Endothelial cell of umbilical vein (primary cell): ENCODE results near the gene AQP12B. TPM values are rescaled to one million over a fixed set of nuclear protein-coding genes. Genes with fewer than 3 reads are reported as not detected.

Source experiments
- BruUV-seq: library from RNA; stranded (reverse); fragments of 400-500 nt; replicated peaks from 2 replicates; lab custom pipeline; 2021; lab: Mats Ljungman, UMichigan
- CTCF ChIA-PET: fragments of 300-600, 350-600 bp; sonication (Branson Sonifier 250); formaldehyde crosslinking; loops from one replicate; lab custom pipeline; 2021; ENCODE audit warnings: antibody characterized with exemption, inconsistent platforms; lab: Charles Lee
- POLR2A ChIA-PET: fragments of 300-600, 350-600 bp; sonication (Branson Sonifier 250); formaldehyde crosslinking; loops from one replicate; lab custom pipeline; 2021; ENCODE audit warnings: antibody characterized with exemption, inconsistent platforms; lab: Charles Lee
- DNase-seq: peaks from one replicate; pipeline ENCODE4 v3.0.0-alpha.2; 2011; ENCODE audit warnings: low read depth, low spot score
- FAIRE-seq: peaks from 2 replicates; lab custom pipeline; 2011; peaks lifted over from hg19 to GRCh38; lab: Jason Lieb, UNC
- H2AFZ ChIP-seq: 2 replicates; pipeline ENCODE4 v1.6.0; 2012; ENCODE audit warnings: low read depth, low read length, control low read depth, inconsistent platforms
- H3K27ac ChIP-seq: 2 replicates; pipeline ENCODE4 v1.5.1; 2011; ENCODE audit warnings: low read depth, mild to moderate bottlenecking, control low read depth, low read length, moderate library complexity; ENCODE audit not compliant: insufficient read depth
- H3K27me3 ChIP-seq, 2 experiments: 2 replicates each; pipeline versions ENCODE4 v1.6.0 to v1.6.1; 2011; ENCODE audit warnings: low read length in 2 of 2, mixed read lengths in 1 of 2; ENCODE audit not compliant: control insufficient read depth in 2 of 2, insufficient read depth in 2 of 2
- H3K36me3 ChIP-seq, 2 experiments: 2 replicates in 1 of 2; 3 replicates in 1 of 2; pipeline ENCODE4 v1.5.1; 2011; ENCODE audit warnings: low read length in 2 of 2, mild to moderate bottlenecking in 1 of 2, moderate library complexity in 1 of 2; ENCODE audit not compliant: control insufficient read depth in 2 of 2, insufficient read depth in 2 of 2; ENCODE audit errors: extremely low read depth in 1 of 2
- H3K4me1 ChIP-seq: 3 replicates; pipeline ENCODE4 v1.5.1; 2011; ENCODE audit warnings: mild to moderate bottlenecking, low read length; ENCODE audit not compliant: control insufficient read depth, insufficient read depth; ENCODE audit errors: extremely low read depth
- H3K4me2 ChIP-seq: 2 replicates; pipeline ENCODE4 v1.6.1; 2011; ENCODE audit warnings: low read length, control low read depth, mixed read lengths; ENCODE audit not compliant: insufficient read depth
- H3K4me3 ChIP-seq, 3 experiments: fragments of 200-600 bp in 1 of 3; sonication (generic), shearing (Covaris generic) in 1 of 3; replicated peaks in 1 of 3; 2 replicates each; pipeline ENCODE4 v1.5.1; 2011 to 2016; ENCODE audit warnings: control low read depth in 3 of 3, low read length in 3 of 3, mild to moderate bottlenecking in 2 of 3, inconsistent platforms in 1 of 3, low read depth in 1 of 3, moderate library complexity in 1 of 3; ENCODE audit not compliant: insufficient read depth in 1 of 3
- H3K79me2 ChIP-seq: 2 replicates; pipeline ENCODE4 v1.6.0; 2012; ENCODE audit warnings: low read length, inconsistent platforms; ENCODE audit not compliant: control insufficient read depth, insufficient read depth
- H3K9ac ChIP-seq: replicated peaks from 2 replicates; pipeline ENCODE3; 2011; ENCODE audit warnings: low read length, control low read depth; ENCODE audit not compliant: insufficient read depth; ENCODE audit errors: extremely low read depth
- H3K9me1 ChIP-seq: replicated peaks from 3 replicates; pipeline ENCODE4 v1.6.0; 2011; ENCODE audit warnings: mild to moderate bottlenecking, low read length; ENCODE audit not compliant: control insufficient read depth, insufficient read depth; ENCODE audit errors: extremely low read depth
- H3K9me3 ChIP-seq: replicated peaks from 2 replicates; pipeline ENCODE4 v1.5.1; 2012; ENCODE audit warnings: low read length, inconsistent platforms; ENCODE audit not compliant: control insufficient read depth, insufficient read depth
- H4K20me1 ChIP-seq: replicated peaks from 2 replicates; pipeline ENCODE3; 2011; ENCODE audit warnings: mild to moderate bottlenecking, low read length; ENCODE audit not compliant: control insufficient read depth, insufficient read depth; ENCODE audit errors: extremely low read depth
- CTCF ChIP-seq, 2 donors: IDR thresholded peaks; 1 replicate in 1 of 2; 2 replicates in 1 of 2; pipeline ENCODE4 v1.5.1; 2011; ENCODE audit warnings: low read length in 2 of 2, mild to moderate bottlenecking in 2 of 2, moderate library complexity in 2 of 2, control low read depth in 1 of 2, inconsistent platforms in 1 of 2, low read depth in 1 of 2; ENCODE audit not compliant: insufficient read depth in 1 of 2; ENCODE audit errors: extremely low read depth in 1 of 2
- EZH2 ChIP-seq: IDR thresholded peaks from 2 replicates; pipeline ENCODE4 v1.6.1; 2012; ENCODE audit warnings: borderline replicate concordance, low read depth, mild to moderate bottlenecking, moderate library complexity, low read length, inconsistent platforms; ENCODE audit not compliant: severe bottlenecking
- FOS ChIP-seq: IDR thresholded peaks from 2 replicates; pipeline ENCODE4 v1.6.1; 2011; ENCODE audit warnings: mild to moderate bottlenecking, low read length, moderate library complexity, borderline replicate concordance; ENCODE audit not compliant: insufficient read depth
- GATA2 ChIP-seq: IDR thresholded peaks from 2 replicates; pipeline ENCODE4 v1.7.0; 2011; ENCODE audit warnings: low read depth, mild to moderate bottlenecking, moderate library complexity, mixed read lengths, low read length; ENCODE audit not compliant: insufficient read length, insufficient read depth
- JUN ChIP-seq: IDR thresholded peaks from 2 replicates; pipeline ENCODE4 v1.6.1; 2011; ENCODE audit warnings: borderline replicate concordance, low read depth; ENCODE audit not compliant: insufficient read length, insufficient read depth
- MAX ChIP-seq: IDR thresholded peaks from 2 replicates; pipeline ENCODE4 v1.6.1; 2011; ENCODE audit not compliant: insufficient read depth, insufficient read length
- MYC ChIP-seq: IDR thresholded peaks from one replicate; pipeline ENCODE4 v1.6.1; 2011; ENCODE audit warnings: mild to moderate bottlenecking, low read depth, low read length
- POLR2A ChIP-seq: IDR thresholded peaks from 2 replicates; pipeline ENCODE4 v1.6.1; 2012; ENCODE audit warnings: low read depth, mild to moderate bottlenecking, control low read depth, low read length
- POLR2AphosphoS5 ChIP-seq: IDR thresholded peaks from 2 replicates; pipeline ENCODE4 v1.6.1; 2012; ENCODE audit warnings: low read depth, mild to moderate bottlenecking, control low read depth, low read length, moderate library complexity; ENCODE audit not compliant: insufficient read depth
- dilution Hi-C: fragments of 300-500 bp; cut with MboI; formaldehyde crosslinking; loops from one replicate; pipeline ENCODE4 v1.15.0; 2019; ENCODE audit warnings: low sequenced_read_pairs; ENCODE audit not compliant: extremely low pct_ligation_motif_present
- intact Hi-C: fragments of 100-400 bp; cut with micrococcal nuclease; formaldehyde crosslinking; loops from one replicate; pipeline ENCODE4 v1.10.0; 2022
- polyA plus RNA-seq, 4 experiments: library from polyadenylated mRNA; depleted of rRNA in 3 of 4; stranded (reverse) in 3 of 4; unstranded in 1 of 4; fragments of >200 nt; gene quantifications; 2 replicates each; pipeline versions ENCODE4 v1.2.1 to v1.2.3, GENCODE V29; 2011 to 2012; ENCODE audit warnings: missing spikeins in 1 of 4
- total RNA-seq: library from RNA; stranded (reverse); gene quantifications from 2 replicates; pipeline ENCODE4 v1.2.3, GENCODE V29; 2021

AQP12B gene
- total and polyA plus RNA-seq, 2 donors (not counting 3 experiments of a cell fraction or from before 2014, with no cell fraction given): not detected

GRCh38 chr2:240637901-240638345, 44.8 kb downstream of the AQP12B start:
- POLR2A ChIA-PET: no interaction called here
- dilution Hi-C loops (no loop called here), intact Hi-C loops (no loop called here)
- Histone ChIP-seq H3K4me3 (no peak overlapping the region), H3K4me2 (no peak overlapping the region), H3K27ac (no peak overlapping the region), H2AFZ (no peak overlapping the region), H3K36me3 (no peaks in the 10 kb centered on the region), H3K79me2 (no peaks in the 10 kb centered on the region), H3K27me3 (no peaks in the 10 kb centered on the region), H3K9me1 (no peaks in the 10 kb centered on the region), H3K9ac (no peak overlapping the region), H4K20me1 (no peaks in the 10 kb centered on the region), H3K9me3 (no peaks in the 10 kb centered on the region), H3K4me1 (no peaks in the 10 kb centered on the region)
- CTCF ChIA-PET: no interaction called here
- TF ChIP-seq CTCF (IDR thresholded peaks at IDR 0.05; ENCODE audit: extremely low read depth in 1 of 2, insufficient read depth in 1 of 2, low read depth in 1 of 2, low read length in 2 of 2): no peak
- TF ChIP-seq GATA2: no peak
- TF ChIP-seq JUN: no peak
- no peak for TF ChIP-seq POLR2AphosphoS5
- no peak for TF ChIP-seq FOS
- no peak for TF ChIP-seq EZH2
- TF ChIP-seq MYC: no peak
- TF ChIP-seq MAX: no peak
- no peak for TF ChIP-seq POLR2A
- FAIRE-seq (no peak), DNase-seq (no peak)
- no TSS peak for BruUV-seq
